Bone marrow (tissue), 2 donors: ENCODE measurements around the gene PAK1.
"Not testable (repeated sequence)": the region's sequence is repeated elsewhere in the genome, so short reads cannot be mapped to it uniquely, and the experiment has no call there.

ENCODE experiments used
- DNase-seq, 2 donors: peaks; one replicate each; lab custom pipeline; 2025; lab: John Stamatoyannopoulos, UW

The PAK1 gene

DNA sequence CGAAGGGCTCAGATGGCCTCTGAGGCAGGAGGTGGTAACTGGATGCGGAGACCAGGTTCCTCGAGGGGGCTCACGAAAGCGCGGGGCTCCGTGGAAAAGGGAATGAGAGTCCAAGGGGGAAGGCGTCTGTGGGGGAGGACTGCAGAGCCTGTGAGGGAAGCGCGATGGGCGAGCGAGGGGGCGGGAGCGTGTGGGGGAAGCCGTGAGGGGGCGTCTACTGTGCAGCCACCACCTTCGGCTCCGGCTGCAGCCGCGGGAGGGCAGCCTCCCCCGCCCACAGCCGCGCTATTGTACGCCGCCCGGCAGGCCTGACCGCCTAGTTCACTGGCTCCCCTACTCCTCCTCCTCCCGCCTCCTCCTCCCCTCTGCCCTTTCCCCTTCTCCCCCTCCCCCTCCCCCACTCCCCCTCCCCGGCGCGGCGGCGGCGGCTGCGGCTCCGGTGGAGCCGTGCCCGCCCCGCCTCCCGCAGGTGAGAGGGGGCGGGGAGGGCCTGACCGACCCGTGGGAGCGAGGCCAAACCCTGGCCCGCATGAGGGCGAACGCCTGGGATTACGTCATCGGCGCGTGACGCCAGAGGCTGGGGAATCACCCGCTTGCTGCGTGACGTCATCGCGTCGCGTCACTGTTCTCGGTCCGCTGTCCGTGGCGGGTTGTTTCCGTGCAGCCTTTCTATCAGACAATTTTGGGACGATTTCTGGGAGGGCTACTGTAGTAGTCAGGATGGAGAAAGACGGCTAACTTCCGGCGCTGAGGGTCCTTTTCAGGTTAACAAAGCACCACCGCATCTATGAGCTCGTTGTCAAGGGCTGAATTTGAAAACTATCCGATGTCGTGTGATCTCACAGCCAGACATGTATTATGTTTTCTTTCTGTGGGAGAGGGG is at the start of gene PAK1:
Gene PAK1, minus strand, starts transcription at position 294 of the 883 bp plus-strand sequence. CDS start 81,574 bp downstream, outside the sequence.
- DNase-seq: peak; percentile 86 to 93

DNA sequence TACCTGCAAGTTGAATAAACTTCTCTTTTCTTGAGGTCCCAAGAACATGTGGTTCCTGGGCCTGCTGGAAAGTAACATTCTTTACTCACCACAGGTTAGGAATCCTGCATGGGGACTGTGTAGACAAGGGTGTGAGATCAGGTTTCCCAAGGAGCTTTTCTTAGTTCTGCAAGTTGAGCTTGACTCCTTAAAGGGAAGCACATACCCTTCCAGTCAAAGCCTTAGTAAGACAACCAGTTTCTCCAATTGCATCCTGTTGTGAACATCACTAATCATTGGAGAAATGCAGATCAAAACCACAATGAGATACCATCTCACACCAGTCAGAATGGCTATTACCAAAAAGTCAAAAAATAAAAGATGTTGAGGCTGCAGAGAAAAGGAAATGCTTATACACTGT is 48.3 kb upstream of the PAK1 start:
- no peak for DNase-seq

DNA sequence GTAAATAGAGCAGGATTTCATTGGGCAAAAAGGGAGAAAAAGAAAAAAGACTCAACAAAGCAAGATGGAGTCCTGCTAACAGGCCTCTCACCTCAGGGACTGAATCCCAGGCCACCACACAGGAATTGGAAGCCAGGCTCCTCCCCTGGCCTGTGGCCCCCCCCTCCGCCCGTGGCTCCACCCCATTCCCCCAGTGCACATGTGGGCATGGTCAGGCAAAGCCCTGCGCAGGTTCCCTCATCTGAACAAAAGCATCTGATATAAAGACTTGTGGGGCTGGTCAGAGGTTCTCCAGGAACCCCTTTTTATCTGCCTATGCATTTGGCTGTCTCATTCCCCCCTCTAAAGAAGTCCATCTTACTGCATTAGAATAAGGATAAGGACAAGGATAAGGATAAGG is 46.0 kb upstream of the PAK1 start:
- no peak for DNase-seq

DNA sequence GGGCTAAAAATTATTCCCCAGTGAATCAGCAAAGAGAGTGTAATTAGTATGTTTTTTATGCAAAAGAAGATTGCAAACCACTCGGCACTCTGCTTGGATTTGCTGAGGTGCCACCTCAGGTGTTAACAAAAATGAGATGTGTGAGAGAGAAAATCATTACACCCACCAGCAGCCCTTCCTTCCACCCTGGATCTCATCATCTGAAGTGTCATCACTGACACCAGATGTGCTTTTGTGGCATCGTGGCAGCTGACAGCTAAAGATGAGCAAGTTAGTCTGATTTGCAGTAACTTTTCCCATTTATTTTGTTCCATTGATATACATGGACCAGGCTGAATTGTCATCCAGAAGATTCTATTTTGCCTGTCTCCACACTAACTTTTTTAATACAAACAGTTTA is 44.6 kb upstream of the PAK1 start:
- no peak for DNase-seq

DNA sequence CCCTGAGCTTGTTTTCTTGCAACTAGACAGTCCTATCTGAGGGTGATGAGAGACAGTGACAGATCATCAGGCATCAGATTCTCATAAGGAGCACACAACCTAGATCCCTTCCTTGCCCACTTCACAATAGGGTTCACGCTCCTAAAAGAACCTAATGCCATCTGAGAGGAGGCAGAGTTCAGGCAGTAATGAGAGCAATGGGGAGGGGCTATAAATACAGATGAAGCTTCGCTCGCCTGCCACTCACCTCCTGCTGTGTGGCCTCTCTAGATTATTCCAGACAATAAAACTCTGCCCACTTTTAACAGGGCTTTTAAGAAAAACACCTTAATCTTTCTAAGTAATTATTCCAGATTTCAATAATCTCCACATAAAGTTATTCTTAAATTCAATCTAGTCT is 43.9 kb upstream of the PAK1 start:
- no peak for DNase-seq

DNA sequence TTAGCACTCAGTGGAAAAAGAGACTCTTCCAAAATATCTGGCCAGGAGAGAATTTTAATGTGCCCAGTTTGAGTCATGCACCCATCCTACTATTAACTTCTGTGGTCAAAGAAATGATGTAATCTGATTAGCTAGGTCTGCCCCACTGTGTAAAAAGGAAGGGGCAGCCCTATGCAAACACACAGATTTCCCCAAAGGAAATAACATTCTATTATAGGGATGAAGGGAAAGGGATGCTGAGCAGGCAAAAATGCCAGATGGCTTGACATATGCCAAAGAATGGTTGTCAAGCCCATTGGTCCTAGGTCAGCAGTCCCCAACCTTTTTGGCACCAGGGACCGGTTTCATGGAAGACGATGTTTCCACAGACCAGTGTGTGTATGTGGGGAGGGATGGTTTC is 43.3 kb upstream of the PAK1 start:
- DNase-seq: no peak

DNA sequence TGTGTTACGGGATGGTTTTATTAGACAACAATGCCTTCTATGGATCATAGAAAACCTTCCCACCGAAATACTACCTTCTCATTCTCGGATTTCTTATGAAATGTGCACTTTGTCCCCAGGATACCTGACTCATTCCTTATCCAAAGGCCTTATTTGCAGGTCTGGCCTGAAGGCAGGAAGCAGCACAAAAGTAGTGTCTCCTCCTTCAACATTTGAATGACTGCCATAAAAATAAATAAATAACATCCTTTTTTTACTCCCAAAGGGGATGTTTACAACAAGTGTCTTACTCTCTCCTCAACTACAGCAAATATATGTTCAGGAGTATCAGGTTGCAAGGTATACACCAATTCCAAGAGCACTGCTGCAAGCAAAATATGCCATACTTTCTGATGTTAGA is 41.6 kb upstream of the PAK1 start:
- DNase-seq: no peak

DNA sequence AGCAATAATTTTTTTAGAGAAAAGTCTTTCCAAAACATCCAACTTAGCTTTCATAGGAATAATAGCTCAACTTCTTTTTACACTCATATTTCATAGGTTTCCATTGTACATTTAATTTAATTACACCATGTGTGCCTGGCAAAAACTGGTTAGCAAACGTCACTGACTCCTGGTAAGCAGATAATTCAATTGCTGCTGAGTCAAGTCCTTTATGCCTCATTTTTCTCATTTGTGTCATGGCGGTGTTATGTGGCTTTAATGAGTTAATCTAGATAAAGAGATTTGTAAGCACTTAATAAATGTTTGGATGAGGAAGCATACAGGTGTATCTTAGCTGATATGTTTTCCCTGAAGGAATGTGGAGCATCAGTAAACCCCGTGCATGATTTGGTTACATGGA is 41.2 kb upstream of the PAK1 start:
- no peak for DNase-seq

DNA sequence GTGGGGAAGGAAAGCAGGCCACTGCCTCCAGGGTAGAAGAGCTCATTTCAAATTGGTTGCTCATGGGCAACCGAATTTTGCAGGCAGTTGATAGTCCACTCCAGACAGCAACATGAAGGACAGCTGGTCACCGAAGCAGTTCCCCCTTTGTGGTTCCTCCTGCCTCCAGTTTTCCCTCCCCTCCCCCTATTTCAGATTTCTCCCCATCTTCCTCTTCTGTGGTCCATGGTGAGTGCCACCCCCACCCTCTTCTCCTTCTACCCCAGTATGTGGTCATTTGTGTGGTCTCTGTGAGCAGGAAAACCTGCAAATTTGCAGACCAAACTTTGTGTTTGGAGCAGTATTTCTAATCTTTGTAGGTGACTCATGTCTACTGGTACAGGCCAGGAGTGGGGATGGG is 38.2 kb upstream of the PAK1 start:
- no peak for DNase-seq

DNA sequence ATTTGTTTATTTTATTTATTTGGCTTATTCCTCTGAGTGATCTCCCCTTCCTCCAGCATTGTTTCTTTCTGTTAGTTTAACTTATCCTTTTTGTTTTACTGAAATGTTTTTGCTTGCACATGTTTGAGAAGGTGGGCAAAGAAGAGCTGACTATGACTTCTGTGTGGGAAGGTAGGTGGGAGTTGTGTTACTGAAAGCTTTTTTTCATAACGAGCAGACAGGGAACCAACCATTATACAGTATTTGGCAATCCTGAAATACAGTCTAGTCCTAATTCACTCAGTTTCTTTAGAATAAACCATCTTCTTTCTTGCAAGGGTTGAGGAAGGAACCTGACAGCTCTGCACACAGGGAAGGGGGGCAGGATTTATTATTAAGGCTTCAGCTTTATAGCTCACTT is 37.0 kb upstream of the PAK1 start:
- no peak for DNase-seq

DNA sequence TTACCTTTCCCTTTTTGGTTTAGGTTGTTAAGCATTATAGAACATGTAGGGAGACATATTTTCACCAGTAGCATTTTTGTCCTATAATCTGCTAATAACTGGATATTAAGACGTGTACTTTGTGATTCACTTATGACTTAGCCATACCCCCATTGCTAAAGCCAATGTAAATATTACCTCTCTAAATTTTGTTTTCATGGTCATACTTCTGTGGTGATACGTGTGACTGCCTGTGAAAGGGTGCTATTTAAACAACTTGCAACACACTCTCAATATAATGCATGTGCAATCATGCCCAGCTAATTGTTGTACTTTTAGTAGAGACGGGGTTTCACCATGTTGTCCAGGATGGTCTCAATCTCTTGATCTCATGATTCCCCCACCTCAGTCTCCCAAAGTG is 36.2 kb upstream of the PAK1 start:
- DNase-seq: no peak

DNA sequence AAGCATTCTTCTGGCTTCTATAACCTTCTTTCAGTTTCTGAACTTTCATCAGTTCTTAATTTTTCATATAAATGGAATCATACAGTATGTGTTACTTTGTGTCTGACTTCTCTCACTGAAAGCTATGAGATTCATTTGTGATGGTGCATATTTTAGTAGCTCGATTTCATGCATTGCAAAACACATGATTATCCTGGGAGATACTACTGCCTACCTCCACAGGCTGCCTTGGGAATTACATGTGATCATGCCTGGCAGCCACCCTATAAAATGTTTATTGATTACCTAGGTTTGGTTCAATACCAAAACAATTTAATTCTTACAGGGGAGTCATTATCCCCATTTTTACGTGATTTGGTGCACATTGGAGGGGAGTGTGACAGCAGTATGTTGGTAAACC is 34.1 kb upstream of the PAK1 start:
- no peak for DNase-seq

DNA sequence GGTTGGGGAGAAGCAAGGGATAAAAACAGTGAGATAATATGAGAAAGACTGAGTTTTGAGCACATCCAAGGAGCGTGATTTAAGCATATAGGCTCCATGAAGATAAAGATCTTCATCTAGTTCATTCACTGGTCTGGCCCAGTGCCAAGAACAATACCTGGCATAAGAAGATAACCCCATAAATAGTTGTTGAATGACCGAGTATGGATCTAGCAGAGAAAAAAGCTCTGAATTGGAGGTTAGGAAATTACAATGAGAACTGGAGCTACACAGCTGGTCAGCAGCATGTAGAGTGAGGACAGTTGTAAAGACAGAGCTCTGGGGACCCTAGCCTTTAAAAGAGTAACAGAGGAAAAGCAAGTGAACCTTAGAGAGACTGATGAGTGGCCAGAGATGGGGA is 33.0 kb upstream of the PAK1 start:
- DNase-seq: no peak

DNA sequence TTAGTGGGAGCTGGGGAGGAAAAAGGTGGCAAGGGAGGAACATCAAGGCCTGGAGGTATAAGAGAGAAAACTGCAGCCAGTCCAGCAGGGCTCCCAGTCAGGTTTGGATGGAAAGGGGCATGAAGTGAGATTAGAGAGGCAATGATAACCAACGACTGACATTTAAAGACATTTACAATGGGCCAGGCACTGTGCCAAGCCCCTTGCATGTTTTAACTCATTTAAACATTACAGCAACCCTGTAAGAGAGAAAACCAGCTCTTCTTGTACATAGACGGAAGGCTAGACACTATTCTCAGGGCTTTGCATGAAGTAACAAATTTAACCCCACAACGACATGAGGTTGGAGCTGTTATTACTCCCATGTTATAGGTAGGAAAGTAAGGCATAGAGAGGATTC is 32.1 kb upstream of the PAK1 start:
- DNase-seq: no peak

DNA sequence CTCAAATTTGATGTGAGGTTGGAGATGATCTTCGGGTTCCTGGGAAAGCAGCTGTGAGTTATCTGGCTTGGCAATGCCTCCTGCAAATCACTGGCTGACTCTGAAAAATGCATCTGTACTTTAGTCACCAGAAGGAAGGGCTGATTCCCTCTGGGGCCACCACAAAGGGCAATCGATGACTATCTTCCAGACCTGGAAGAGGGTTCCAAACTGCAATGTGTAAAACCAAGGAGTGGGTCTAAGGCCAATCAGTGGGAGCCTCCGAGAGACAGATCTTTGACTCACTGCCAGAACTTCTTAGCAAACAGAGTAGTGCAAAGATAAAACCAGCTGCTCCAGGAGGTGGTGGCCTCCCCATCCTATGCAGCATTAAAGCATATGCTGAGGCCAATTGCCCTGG is 29.1 kb upstream of the PAK1 start:
- DNase-seq: no peak

DNA sequence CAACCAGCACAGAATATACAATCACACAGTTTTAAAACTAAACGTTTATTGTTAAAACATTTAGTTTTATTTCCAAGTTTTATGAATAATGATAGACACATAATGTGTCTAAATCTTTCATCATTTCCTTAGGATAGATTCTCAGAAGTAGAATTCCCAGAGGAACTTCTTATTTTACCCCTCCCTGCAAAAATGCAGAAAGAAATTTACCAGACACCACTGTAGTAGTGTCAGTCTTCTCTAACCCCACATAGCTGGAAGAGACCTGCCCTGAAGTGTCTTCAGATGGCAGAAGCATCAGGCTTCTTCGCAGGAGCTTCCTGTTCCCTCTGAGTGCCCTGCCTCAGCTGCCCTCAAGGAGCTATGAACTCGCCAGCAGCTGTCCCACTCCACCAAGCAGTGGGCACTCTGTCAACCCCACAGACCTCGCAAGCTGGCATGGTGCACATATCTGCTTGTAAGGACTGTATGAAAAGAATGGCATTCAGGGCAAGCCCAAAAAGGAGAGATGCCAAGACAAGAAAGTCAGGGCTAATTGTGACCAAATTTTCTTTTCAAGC is 28.5 kb upstream of the PAK1 start:
- DNase-seq: no peak

DNA sequence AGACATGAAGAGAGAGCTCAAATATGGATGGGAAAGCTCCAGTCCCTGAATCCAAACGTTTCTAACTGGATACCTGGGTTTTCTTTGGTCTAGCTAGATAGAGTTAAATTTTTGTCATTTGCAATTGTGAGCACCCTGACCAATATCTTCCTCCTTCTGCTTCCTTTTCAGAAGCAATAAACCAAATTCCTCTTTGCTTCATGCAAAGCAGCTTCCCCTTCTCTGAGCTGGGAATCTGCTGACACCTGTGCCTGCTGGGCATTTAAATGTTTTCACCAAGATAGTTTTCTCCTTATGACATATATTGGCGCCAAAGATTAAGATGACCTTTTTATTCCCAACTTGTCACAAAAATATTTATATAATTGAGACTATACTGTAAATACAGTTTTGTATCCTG is 27.9 kb upstream of the PAK1 start:
- peak in 1 of 2 donors; percentile 39 for DNase-seq

DNA sequence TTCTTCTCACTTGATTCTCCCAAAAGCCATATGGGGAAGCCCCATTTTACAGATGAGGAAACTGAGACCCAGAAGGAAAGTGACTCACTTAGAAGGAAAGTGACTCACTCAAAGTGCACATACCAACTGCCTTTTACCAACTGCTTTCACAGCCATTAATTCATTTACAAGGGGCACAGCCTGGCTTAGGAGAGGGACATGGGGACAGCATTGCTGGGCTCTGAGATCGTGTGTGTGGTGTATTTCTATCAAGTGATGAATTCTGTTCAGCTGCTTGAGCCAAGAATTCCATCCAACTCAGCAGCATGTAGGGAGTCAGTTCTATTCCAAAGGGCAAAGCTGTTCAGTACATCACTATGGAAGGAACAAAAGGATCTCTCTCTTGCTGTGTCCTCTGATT is 23.5 kb upstream of the PAK1 start:
- DNase-seq: no peak

DNA sequence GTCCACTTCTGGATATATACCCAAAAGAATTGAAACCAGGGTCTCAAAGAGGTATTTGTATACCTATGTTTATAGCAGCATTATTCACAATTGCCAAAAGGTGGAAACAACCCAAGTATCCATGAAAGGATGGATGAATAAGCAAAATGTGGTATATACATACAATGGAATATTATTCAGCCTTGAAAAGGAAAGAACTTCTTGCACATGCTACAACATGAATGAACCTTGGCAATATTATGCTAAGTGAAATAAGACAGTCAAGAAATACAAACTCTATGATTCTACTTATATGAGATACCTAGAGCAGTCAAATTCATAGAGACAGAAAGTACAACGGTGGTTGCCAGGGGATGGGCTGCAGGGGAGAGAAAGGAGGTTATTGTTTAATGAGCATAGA is 21.6 kb upstream of the PAK1 start:
- DNase-seq: no peak

DNA sequence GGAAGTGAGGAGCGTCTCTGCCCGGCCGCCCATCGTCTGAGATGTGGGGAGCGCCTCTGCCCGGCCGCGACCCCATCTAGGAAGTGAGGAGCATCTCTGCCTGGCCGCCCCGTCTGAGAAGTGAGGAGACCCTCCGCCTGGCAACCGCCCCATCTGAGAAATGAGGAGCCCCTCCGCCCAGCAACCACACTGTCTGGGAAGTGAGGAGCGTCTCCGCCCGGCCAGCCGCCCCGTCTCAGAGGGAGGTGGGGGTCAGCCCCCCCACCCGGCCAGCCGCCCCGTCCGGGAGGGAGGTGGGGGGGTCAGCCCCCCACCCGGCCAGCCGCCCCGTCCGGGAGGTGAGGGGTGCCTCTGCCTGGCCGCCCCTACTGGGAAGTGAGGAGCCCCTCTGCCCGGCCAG is 16.1 kb upstream of the PAK1 start:
- DNase-seq: not testable (repeated sequence)

DNA sequence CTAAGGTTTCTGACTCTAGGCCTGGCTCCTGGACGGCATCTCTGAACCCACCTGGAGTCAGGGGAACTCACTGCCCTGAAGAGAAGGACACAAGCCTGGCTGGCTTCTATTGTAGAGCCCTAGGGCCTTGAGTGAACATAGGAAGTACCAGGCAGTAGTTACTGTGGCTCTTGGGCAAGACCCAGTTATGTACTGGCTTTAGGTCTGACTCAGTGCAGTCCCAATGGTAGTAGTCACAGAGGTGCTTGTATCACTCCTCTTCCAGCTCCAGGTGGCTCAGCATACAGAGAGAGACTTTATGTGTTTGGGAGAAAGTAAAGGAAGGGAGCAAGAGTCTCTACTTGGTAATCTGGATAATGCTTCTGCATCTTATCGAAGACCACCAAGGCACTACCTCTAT is 13.9 kb upstream of the PAK1 start:
- DNase-seq: no peak

DNA sequence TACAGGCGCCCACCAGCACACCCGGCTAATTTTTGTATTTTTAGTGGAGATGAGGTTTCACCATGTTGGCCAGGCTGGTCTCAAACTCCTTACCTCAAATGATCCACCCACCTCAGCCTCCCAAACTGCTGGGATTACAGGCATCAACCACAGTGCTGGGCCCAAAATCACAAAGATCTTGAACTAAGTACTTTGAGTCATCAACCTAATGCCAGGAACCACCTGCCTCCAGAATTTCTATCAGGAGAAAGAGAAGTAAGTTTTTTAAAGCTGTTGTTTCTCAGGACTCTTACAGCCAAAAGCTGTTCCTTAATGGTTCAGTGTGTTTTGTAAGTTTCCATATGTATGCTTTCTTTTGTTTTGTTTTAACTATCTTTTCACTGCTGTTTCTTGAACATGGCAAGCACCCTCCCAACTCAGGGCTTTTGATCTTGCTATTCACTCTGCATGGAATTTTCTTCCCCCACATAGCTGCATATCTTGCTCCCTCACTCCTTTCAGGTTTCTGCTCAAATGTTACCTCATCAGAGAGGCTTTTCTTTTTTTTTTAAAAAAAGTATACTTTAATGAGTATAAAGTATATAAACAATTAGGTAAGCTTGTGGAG is 6.0 kb upstream of the PAK1 start:
- no peak for DNase-seq

DNA sequence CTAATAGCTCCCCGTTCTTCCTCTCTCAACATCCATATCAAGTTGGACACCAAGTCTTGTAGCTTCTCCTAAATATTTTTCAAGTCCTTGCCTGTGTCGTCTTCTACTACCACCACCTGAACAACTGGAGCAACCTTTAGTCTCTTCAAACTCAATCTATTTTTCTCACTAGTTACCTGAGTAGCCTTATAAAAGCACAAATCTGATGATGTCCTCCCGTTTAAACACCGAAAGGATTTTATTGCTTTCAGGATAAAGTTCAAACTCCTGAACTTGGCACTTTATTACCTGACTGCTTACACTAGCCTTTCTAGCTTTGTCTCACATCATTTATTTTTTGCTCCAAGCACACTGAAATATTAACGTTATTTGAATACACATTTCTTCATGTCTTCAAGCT is 1.3 kb upstream of the PAK1 start:
- DNase-seq: no peak

DNA sequence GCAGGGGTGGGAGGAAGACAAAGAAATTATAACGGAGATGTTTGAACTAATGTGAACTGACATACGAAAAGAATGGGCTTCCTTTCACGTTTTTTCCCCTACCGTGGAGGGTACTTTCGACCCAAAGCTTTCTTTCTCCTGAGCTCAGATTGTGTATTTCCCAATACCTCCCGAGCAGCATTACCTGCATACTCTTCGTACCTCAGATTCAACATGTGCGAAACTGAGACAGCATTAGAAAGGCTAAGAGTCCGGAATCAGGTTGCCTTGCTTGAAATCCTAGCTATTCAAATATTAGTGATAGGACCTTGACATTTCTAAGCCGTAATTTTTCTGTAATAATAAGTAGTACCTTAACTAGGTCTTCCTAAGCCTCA is 778 bp upstream of the PAK1 start:
- DNase-seq: no peak
